ENCODE results near the gene AFF3.

DNA sequence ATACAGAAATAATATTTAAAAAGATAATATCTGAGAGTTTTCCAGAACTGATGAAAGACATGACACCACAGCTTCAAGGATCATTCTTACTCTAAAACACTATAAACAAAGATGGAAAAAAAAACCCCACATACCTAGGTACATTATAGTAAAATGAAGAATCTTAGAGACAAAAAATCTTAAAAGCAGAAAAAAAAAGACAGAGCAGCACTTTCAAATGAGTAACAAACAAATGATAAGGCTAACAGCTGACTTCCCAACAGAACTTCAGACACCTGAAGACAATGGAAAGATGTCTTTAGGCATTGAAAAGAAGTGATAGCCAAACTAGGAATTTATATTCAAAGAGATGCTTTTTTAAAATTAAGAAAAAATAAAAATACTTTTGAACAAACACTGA lies 21.2 kb upstream of the AFF3 start:
- TF ChIP-seq, protein P1, sequence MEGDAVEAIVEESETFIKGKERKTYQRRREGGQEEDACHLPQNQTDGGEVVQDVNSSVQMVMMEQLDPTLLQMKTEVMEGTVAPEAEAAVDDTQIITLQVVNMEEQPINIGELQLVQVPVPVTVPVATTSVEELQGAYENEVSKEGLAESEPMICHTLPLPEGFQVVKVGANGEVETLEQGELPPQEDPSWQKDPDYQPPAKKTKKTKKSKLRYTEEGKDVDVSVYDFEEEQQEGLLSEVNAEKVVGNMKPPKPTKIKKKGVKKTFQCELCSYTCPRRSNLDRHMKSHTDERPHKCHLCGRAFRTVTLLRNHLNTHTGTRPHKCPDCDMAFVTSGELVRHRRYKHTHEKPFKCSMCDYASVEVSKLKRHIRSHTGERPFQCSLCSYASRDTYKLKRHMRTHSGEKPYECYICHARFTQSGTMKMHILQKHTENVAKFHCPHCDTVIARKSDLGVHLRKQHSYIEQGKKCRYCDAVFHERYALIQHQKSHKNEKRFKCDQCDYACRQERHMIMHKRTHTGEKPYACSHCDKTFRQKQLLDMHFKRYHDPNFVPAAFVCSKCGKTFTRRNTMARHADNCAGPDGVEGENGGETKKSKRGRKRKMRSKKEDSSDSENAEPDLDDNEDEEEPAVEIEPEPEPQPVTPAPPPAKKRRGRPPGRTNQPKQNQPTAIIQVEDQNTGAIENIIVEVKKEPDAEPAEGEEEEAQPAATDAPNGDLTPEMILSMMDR (IDR thresholded peaks at IDR 0.05; ENCODE audit: low read depth, low read length, poor library complexity, severe bottlenecking): no peak
- TF ChIP-seq EZH2phosphoT487 (IDR thresholded peaks at IDR 0.05; ENCODE audit: borderline replicate concordance, low read length): no peak
